ENCODE data around the gene HCST. TPM values are rescaled to one million over a fixed set of nuclear protein-coding genes. Genes with fewer than 3 reads are reported as not detected.

The HCST gene
- total and polyA plus RNA-seq, 3 donors from 2014 or later, result 0.87 to 16.8 (median 3.5) TPM

DNA sequence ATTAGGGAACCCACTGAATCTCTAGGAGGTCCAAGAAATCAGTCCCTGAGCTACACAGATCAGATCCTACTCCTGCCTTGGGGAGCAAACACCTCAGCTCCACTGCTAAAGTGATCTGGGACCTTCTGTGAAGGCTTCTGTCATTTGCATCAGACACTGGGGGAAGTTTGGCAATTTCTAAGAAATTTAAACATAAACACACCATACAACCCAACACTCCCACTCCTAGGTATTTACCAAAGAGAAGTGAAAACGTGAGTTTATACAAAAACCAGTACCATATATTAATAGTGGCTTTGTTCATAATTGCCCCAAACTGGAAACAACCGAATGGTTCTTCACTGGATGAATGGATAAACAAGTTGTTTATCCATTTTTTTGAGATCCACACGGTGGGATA, 13.1 kb downstream of the HCST start:
- Histone ChIP-seq H3K27me3 (no peaks in the 10 kb centered on the region), H3K4me1 (no peaks in the 10 kb centered on the region), H3K4me3 (no peak overlapping the region), H3K9me3 (no peaks in the 10 kb centered on the region), H3K27ac (no peak overlapping the region), H3K36me3 (ENCODE audit: low read depth, missing control alignments) (no peaks in the 10 kb centered on the region)
- 70 to 77% methylated on average over 3 of the region's 3 CpGs for WGBS, 2 donors
- intact Hi-C loops (cut with DNase I; ENCODE audit: low total_unique reads), result no loop called here
- no peak for DNase-seq
- TF ChIP-seq POLR2A (IDR thresholded peaks at IDR 0.05), result no peak
- TF ChIP-seq CTCF (IDR thresholded peaks at IDR 0.05), result no peak

DNA sequence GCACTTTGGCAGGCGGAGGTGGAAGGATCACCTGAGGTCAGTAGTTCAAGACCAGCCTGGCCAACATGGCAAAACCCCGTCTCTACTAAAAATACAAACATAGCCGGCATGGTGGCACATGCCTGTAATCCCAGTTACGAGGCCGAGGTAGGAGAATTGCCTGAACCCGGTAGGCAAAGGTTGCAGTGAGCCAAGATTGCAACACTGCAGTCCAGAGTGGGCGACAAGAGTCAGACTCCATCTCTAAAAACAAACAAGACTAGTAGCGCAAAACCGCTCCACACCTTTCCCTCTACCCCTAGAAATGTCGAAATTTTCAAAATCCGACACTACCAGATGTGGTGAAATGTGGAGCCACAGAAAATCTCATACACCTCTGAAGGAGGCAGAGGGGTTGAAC, 17.0 kb downstream of the HCST start:
- no peak for DNase-seq
- intact Hi-C loops (cut with DNase I; ENCODE audit: low total_unique reads), result no loop called here
- H3K36me3 ChIP-seq (ENCODE audit: low read depth, missing control alignments), result no peaks in the 10 kb centered on the region
- no peak overlapping the region for H3K27ac ChIP-seq
- H3K4me3 ChIP-seq, result no peak overlapping the region
- H3K27me3 ChIP-seq, result no peaks in the 10 kb centered on the region
- no peaks in the 10 kb centered on the region for H3K4me1 ChIP-seq
- WGBS, 2 donors, result 89 to 90% methylated on average over 11 of the region's 11 CpGs
- no peaks in the 10 kb centered on the region for H3K9me3 ChIP-seq
- TF ChIP-seq CTCF (IDR thresholded peaks at IDR 0.05) (no peak), POLR2A (IDR thresholded peaks at IDR 0.05) (no peak)

GRCh38 chr19:35921012-35921411, 18.7 kb downstream of the HCST start:
- no peaks in the 10 kb centered on the region for H3K27me3 ChIP-seq
- H3K4me3 ChIP-seq, result no peak overlapping the region
- no peak for TF ChIP-seq POLR2A (IDR thresholded peaks at IDR 0.05)
- no peak for TF ChIP-seq CTCF (IDR thresholded peaks at IDR 0.05)
- H3K27ac ChIP-seq, result no peak overlapping the region
- no peak for DNase-seq
- intact Hi-C loops (cut with DNase I; ENCODE audit: low total_unique reads), result no loop called here
- H3K9me3 ChIP-seq, result no peaks in the 10 kb centered on the region
- WGBS, 2 donors, result 84 to 87% methylated on average over 6 of the region's 6 CpGs
- no peaks in the 10 kb centered on the region for H3K4me1 ChIP-seq
- no peaks in the 10 kb centered on the region for H3K36me3 ChIP-seq (ENCODE audit: low read depth, missing control alignments)

DNA sequence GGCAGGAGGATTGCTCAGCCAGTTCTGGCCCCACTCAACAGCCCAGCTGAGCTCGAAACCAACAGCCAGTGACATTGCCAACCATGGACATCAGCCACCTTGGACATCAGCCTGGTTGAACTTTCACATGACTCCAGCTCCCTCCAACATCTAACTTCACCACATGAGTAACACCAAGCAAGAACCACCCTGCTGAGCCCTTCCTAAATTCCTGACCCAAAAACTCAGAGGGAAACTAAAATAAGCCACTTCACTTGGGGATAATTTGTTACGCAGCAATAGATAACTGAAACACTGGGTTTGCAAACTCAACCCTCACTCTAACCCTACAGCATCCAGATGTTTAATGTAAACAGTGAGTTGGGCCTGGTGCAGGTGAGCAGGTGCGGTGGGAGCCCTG, 23.2 kb downstream of the HCST start:
- no peaks in the 10 kb centered on the region for H3K4me1 ChIP-seq
- TF ChIP-seq POLR2A (IDR thresholded peaks at IDR 0.05) (no peak), CTCF (IDR thresholded peaks at IDR 0.05) (no peak)
- H3K27ac ChIP-seq, result no peak overlapping the region
- no peak overlapping the region for H3K4me3 ChIP-seq
- WGBS, 2 donors, result 93 to 96% methylated on average over 3 of the region's 3 CpGs
- DNase-seq, result no peak
- intact Hi-C loops (cut with DNase I; ENCODE audit: low total_unique reads), result no loop called here
- H3K36me3 ChIP-seq (ENCODE audit: low read depth, missing control alignments), result no peaks in the 10 kb centered on the region
- H3K9me3 ChIP-seq, result no peaks in the 10 kb centered on the region
- no peaks in the 10 kb centered on the region for H3K27me3 ChIP-seq

DNA sequence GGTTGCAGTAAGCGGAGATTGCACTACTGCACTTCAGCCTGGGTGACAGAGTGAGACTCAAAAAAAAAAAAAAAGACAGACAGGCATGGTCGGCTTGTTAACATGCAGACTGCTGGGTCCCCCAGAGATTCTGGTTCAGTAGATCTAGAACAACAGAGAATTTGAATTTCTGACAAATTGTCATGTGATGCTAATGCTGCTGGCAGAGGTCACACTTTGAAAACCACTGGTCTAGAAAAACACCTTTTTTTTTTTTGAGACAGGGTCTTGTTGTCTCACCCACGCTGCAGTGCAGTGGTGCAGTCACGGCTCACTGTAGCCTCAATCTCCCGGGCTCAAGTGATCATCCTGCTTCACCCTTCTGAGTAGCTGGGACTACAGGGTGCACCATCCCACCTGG, 26.2 kb downstream of the HCST start:
- TF ChIP-seq CTCF (IDR thresholded peaks at IDR 0.05) (no peak), POLR2A (IDR thresholded peaks at IDR 0.05) (no peak)
- no peaks in the 10 kb centered on the region for H3K27me3 ChIP-seq
- DNase-seq, result no peak
- intact Hi-C loops (cut with DNase I; ENCODE audit: low total_unique reads), result no loop called here
- H3K4me1 ChIP-seq, result peaks cover 3% of the 10 kb centered on the region
- no peak overlapping the region for H3K4me3 ChIP-seq
- H3K9me3 ChIP-seq, result no peaks in the 10 kb centered on the region
- H3K27ac ChIP-seq, result no peak overlapping the region
- H3K36me3 ChIP-seq (ENCODE audit: low read depth, missing control alignments), result no peaks in the 10 kb centered on the region
- 79 to 82% methylated on average over 5 of the region's 5 CpGs for WGBS, 2 donors
